GM12878 (cell line): ENCODE results near the gene CLTCL1. TPM values are rescaled to one million over a fixed set of nuclear protein-coding genes. Genes with fewer than 3 reads are reported as not detected.

Experiments
- ATAC-seq: fragments of 200-7000 bp; cut with Tn5 transposase; 3 replicates; pipeline ENCODE4 v1.9.1; 2020; ENCODE audit warnings: mild to moderate bottlenecking, moderate library complexity
- BruUV-seq: library from RNA; stranded (reverse); fragments of 400-500 nt; replicated peaks from 2 replicates; lab custom pipeline; 2021; lab: Mats Ljungman, UMichigan
- CTCF ChIA-PET: fragments of 300-600 bp; sonication (Branson Sonifier 250); formaldehyde crosslinking; extraction: SDS; loops from one replicate; lab custom pipeline; 2021; ENCODE audit warnings: inconsistent platforms; lab: Yijun Ruan, JAX
- POLR2A ChIA-PET: fragments of 350-600 bp; formaldehyde crosslinking; extraction: SDS; loops from one replicate; lab custom pipeline; 2021; ENCODE audit warnings: inconsistent platforms; lab: Charles Lee
- RAD21 ChIA-PET: fragments of 300-600 bp; sonication (Branson Sonifier 250); formaldehyde crosslinking; loops from one replicate; lab custom pipeline; 2023; ENCODE audit warnings: antibody characterized with exemption; ENCODE audit not compliant: unreplicated experiment; lab: Charles Lee
- SMC1A ChIA-PET: fragments of 300-600 bp; sonication (Branson Sonifier 250); formaldehyde crosslinking; loops from one replicate; lab custom pipeline; 2023; ENCODE audit not compliant: unreplicated experiment, uncharacterized antibody; lab: Charles Lee
- DNase-seq: peaks from one replicate; pipeline ENCODE4 v3.0.0-alpha.2; 2011; ENCODE audit warnings: low read depth, low spot score
- FAIRE-seq: peaks from 3 replicates; lab custom pipeline; 2011; peaks lifted over from hg19 to GRCh38; lab: Jason Lieb, UNC
- H2AFZ ChIP-seq: 2 replicates; pipeline ENCODE4 v1.6.0; 2011; ENCODE audit warnings: low read depth, low read length, control low read depth; ENCODE audit not compliant: control insufficient read depth
- H3K27ac ChIP-seq: 2 replicates; pipeline ENCODE4 v1.5.1; 2011; ENCODE audit warnings: control low read depth; ENCODE audit not compliant: control insufficient read depth, insufficient read depth
- H3K27me3 ChIP-seq, 2 experiments: replicated peaks in 1 of 2; 2 replicates each; pipeline versions ENCODE4 v1.6.0 to v1.6.1; 2011; ENCODE audit warnings: low read length in 1 of 2; ENCODE audit not compliant: control insufficient read depth in 2 of 2, insufficient read depth in 2 of 2
- H3K36me3 ChIP-seq, 2 experiments: 2 replicates each; pipeline ENCODE4 v1.5.1; 2011; ENCODE audit warnings: low read length in 1 of 2; ENCODE audit not compliant: control insufficient read depth in 2 of 2, insufficient read depth in 2 of 2
- H3K4me1 ChIP-seq: 2 replicates; pipeline ENCODE4 v1.6.1; 2011; ENCODE audit warnings: mild to moderate bottlenecking, low read length, moderate library complexity, mixed read lengths; ENCODE audit not compliant: control insufficient read depth, insufficient read depth
- H3K4me2 ChIP-seq: 2 replicates; pipeline ENCODE4 v1.6.0; 2011; ENCODE audit warnings: control low read depth; ENCODE audit not compliant: control insufficient read depth, insufficient read depth
- H3K4me3 ChIP-seq: fragments of 200-600 bp; sonication (generic); 2 replicates; pipeline ENCODE4 v1.5.1; 2016
- H3K79me2 ChIP-seq: 2 replicates; pipeline ENCODE4 v1.6.0; 2011; ENCODE audit warnings: low read length; ENCODE audit not compliant: control insufficient read depth, insufficient read depth
- H3K9ac ChIP-seq: 2 replicates; pipeline ENCODE4 v1.8.0; 2011; ENCODE audit warnings: low read length, control low read depth, mixed read lengths; ENCODE audit not compliant: control insufficient read depth, insufficient read depth
- H3K9me3 ChIP-seq: replicated peaks from 3 replicates; pipeline ENCODE4 v1.5.1; 2011; ENCODE audit warnings: mild to moderate bottlenecking, low read length; ENCODE audit not compliant: control insufficient read depth, insufficient read depth
- H4K20me1 ChIP-seq: 2 replicates; pipeline ENCODE4 v1.6.0; 2011; ENCODE audit not compliant: control insufficient read depth, insufficient read depth
- ATF7 ChIP-seq: fragments of 450-650 bp; IDR thresholded peaks from 2 replicates; pipeline ENCODE4 v1.6.1; 2016; ENCODE audit warnings: low read depth, mild to moderate bottlenecking
- CEBPB ChIP-seq, 2 experiments: fragments of 150-350 bp in 1 of 2; IDR thresholded peaks; 2 replicates each; pipeline ENCODE4 v1.6.1; 2012 to 2014; ENCODE audit warnings: low read depth in 2 of 2, low read length in 2 of 2, borderline replicate concordance in 1 of 2, inconsistent platforms in 1 of 2
- CREM ChIP-seq: IDR thresholded peaks from 2 replicates; pipeline ENCODE4 v1.6.1; 2014; ENCODE audit warnings: antibody characterized with exemption, low read depth
- FOS ChIP-seq: IDR thresholded peaks from 3 replicates; pipeline ENCODE4 v1.6.1; 2011; ENCODE audit warnings: borderline replicate concordance; ENCODE audit not compliant: insufficient read length; ENCODE audit errors: extremely low read depth
- HDGF ChIP-seq: fragments of 450-650 bp; IDR thresholded peaks from 2 replicates; pipeline ENCODE4 v1.6.1; 2016; ENCODE audit warnings: antibody characterized with exemption
- IKZF2 ChIP-seq, 2 experiments: fragments of 450-650 bp; IDR thresholded peaks; 2 replicates each; pipeline ENCODE4 v1.6.1; 2017; ENCODE audit warnings: mild to moderate bottlenecking in 2 of 2, moderate library complexity in 2 of 2
- MTA2 ChIP-seq: fragments of 450-650 bp; IDR thresholded peaks from 2 replicates; pipeline ENCODE4 v1.6.1; 2016; ENCODE audit warnings: low read depth, mild to moderate bottlenecking, moderate library complexity
- NBN ChIP-seq: fragments of 450-650 bp; IDR thresholded peaks from 2 replicates; pipeline ENCODE4 v1.6.1; 2016
- WGBS: methylation state at CpG from one replicate; pipeline ENCODE4 v1.1.6; 2016; ENCODE audit warnings: low lambda C conversion rate; ENCODE audit not compliant: insufficient replicate concordance, insufficient coverage; ENCODE audit errors: missing lambda C conversion rate; 5-methylcytosine and 5-hydroxymethylcytosine counted together
- in situ Hi-C: fragments of 300-500 bp; cut with MboI; formaldehyde crosslinking; loops from 9 replicates; pipeline ENCODE4 v1.14.3; 2018; ENCODE audit warnings: mixed read lengths
- intact Hi-C: fragments of 100-400 bp; cut with micrococcal nuclease; formaldehyde crosslinking; loops from one replicate; pipeline ENCODE4 v1.14.2; 2022; ENCODE audit not compliant: unreplicated experiment
- polyA plus RNA-seq, 11 experiments: library from polyadenylated mRNA; depleted of rRNA in 4 of 11; unstranded in 6 of 11; stranded (reverse) in 5 of 11; fragments of >200 nt; fragmentation: Nextera tagmentation in 4 of 11; fragmentation: Illumina TruSeq in 1 of 11; extraction: Ambion mirVana in 4 of 11; extraction: Trizol in 1 of 11; gene quantifications; 1 replicate in 1 of 11; 2 replicates in 10 of 11; pipeline versions ENCODE4 v1.2.1 to v1.2.3, GENCODE V29; 2011 to 2016; ENCODE audit warnings: inconsistent platforms in 2 of 11, missing spikeins in 2 of 11, low read depth in 1 of 11
- total RNA-seq, 4 experiments: library from RNA; depleted of rRNA in 3 of 4; stranded (reverse); fragments of >200 nt in 3 of 4; fragmentation: Illumina TruSeq in 1 of 4; extraction: Trizol in 1 of 4; gene quantifications; 2 replicates each; pipeline versions ENCODE4 v1.2.1 to v1.2.3, GENCODE V29; 2013 to 2021
- TF ChIP-seq, protein P1 (sequence below): IDR thresholded peaks from 2 replicates; pipeline ENCODE4 v1.6.1; 2012; ENCODE audit warnings: low read depth, low read length, improper control_type of control experiment
- TF ChIP-seq, protein P2 (sequence below): IDR thresholded peaks from 2 replicates; pipeline ENCODE4 v1.6.1; 2012; ENCODE audit warnings: low read depth, low read length, improper control_type of control experiment

CLTCL1 gene
- total and polyA plus RNA-seq, 10 of the 15 experiments (the other 5 are each of a cell fraction or from before 2014, with no cell fraction given): under 0.01 to 0.35 (median 0.12) TPM; not detected in 2

- POLR2A ChIA-PET: no interaction called here
- RAD21 ChIA-PET: no interaction called here
These were observed 13.7 kb downstream of the CLTCL1 start for GRCh38 chr22:19277785-19278184.

More at GRCh38 chr22:19277785-19278184, 13.7 kb downstream of the CLTCL1 start:
- H2AFZ ChIP-seq: no peak overlapping the region
- H4K20me1 ChIP-seq: no peaks in the 10 kb centered on the region
- no peak for FAIRE-seq
- no peak for ATAC-seq
- 0 out of 4 replicates have a peak, but pooled peaks cover 0 to 1% of the 10 kb centered on the region in 2 experiments for H3K27me3 ChIP-seq
- TF ChIP-seq IKZF2 (IDR thresholded peaks at IDR 0.05) (no peak), ATF7 (no peak), HDGF (no peak), CEBPB (IDR thresholded peaks at IDR 0.05; ENCODE audit: borderline replicate concordance in 1 of 2, low read depth in 2 of 2, low read length in 2 of 2) (no peak), NBN (no peak), FOS (no peak), CREM (no peak), MTA2 (no peak)
- TF ChIP-seq, protein P1, sequence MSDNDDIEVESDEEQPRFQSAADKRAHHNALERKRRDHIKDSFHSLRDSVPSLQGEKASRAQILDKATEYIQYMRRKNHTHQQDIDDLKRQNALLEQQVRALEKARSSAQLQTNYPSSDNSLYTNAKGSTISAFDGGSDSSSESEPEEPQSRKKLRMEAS: no peak
- TF ChIP-seq, protein P2, sequence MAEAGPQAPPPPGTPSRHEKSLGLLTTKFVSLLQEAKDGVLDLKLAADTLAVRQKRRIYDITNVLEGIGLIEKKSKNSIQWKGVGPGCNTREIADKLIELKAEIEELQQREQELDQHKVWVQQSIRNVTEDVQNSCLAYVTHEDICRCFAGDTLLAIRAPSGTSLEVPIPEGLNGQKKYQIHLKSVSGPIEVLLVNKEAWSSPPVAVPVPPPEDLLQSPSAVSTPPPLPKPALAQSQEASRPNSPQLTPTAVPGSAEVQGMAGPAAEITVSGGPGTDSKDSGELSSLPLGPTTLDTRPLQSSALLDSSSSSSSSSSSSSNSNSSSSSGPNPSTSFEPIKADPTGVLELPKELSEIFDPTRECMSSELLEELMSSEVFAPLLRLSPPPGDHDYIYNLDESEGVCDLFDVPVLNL: no peak
- TF ChIP-seq, all 136 proteins: peak for 0
- H3K9me3 ChIP-seq: no peaks in the 10 kb centered on the region
- no peaks in the 10 kb centered on the region for H3K36me3 ChIP-seq
- H3K4me1 ChIP-seq: no peaks in the 10 kb centered on the region
- ChIA-PET SMC1A (no interaction called here), CTCF (no interaction called here)
- no peaks in the 10 kb centered on the region for H3K79me2 ChIP-seq
- BruUV-seq: no TSS peak
- H3K4me2 ChIP-seq: no peak overlapping the region
- H3K4me3 ChIP-seq: no peak overlapping the region
- H3K27ac ChIP-seq: no peak overlapping the region
- H3K9ac ChIP-seq: no peak overlapping the region
- in situ Hi-C loops (no loop called here), intact Hi-C loops (no loop called here)
- no peak for DNase-seq
- 69% methylated on average over 8 of the region's 8 CpGs for WGBS
